Measurements from ENCODE around the gene CORO2A.

DNA sequence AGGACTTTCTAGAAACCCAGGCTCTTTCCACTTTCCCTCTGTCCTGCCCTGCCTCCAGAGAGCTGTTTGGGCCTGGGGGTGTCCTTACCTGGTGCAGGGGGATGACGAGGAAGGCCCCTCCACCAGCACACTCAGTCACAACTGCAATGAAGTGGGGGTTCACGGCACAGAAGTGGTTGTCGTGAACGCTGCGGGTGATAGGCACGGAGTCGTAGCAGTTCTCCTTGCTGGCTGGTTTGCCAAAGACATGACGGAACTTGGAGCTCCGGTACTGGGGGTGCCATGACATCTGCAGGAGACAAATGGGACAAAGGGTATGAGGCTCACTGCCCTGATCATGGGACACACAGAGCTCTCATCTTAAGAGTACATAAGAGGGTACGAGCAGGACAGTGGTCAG lies 35.1 kb downstream of the CORO2A start:
- TF ChIP-seq, protein P1, sequence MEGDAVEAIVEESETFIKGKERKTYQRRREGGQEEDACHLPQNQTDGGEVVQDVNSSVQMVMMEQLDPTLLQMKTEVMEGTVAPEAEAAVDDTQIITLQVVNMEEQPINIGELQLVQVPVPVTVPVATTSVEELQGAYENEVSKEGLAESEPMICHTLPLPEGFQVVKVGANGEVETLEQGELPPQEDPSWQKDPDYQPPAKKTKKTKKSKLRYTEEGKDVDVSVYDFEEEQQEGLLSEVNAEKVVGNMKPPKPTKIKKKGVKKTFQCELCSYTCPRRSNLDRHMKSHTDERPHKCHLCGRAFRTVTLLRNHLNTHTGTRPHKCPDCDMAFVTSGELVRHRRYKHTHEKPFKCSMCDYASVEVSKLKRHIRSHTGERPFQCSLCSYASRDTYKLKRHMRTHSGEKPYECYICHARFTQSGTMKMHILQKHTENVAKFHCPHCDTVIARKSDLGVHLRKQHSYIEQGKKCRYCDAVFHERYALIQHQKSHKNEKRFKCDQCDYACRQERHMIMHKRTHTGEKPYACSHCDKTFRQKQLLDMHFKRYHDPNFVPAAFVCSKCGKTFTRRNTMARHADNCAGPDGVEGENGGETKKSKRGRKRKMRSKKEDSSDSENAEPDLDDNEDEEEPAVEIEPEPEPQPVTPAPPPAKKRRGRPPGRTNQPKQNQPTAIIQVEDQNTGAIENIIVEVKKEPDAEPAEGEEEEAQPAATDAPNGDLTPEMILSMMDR (conservative IDR thresholded peaks at IDR 0.05) = no peak
- no peak for TF ChIP-seq ZFX (IDR thresholded peaks at IDR 0.05)
